HG03520 (cell line): ENCODE data around the gene SASH3.
A peak's percentile ranks its signal among the peaks of the same experiment; 100 is the strongest.

ENCODE experiments used
- ATAC-seq: cut with Tn5 transposase; IDR thresholded peaks from one replicate; pipeline ENCODE4 v1.9.1; 2021; ENCODE audit warnings: mild to moderate bottlenecking, moderate library complexity; ENCODE audit not compliant: unreplicated experiment

SASH3 gene

GRCh38 chrX:129802863-129803262 lies 23.1 kb downstream of the SASH3 start:
- ATAC-seq, result no peak

GRCh38 chrX:129804806-129805205 lies 25.1 kb downstream of the SASH3 start:
- ATAC-seq, result no peak

GRCh38 chrX:129808158-129808828 lies 28.5 kb downstream of the SASH3 start:
- ATAC-seq, result no peak

- no peak for ATAC-seq
Observed at GRCh38 chrX:129808829-129809796, 29.4 kb downstream of the SASH3 start.

GRCh38 chrX:129813662-129814368 lies 34.1 kb downstream of the SASH3 start:
- no peak for ATAC-seq

- ATAC-seq, result no peak
Observed at GRCh38 chrX:129818123-129818522, 38.4 kb downstream of the SASH3 start.

- ATAC-seq, result peak; percentile 60
Observed at GRCh38 chrX:129823115-129823514, 43.4 kb downstream of the SASH3 start.

GRCh38 chrX:129823522-129823921 lies 43.8 kb downstream of the SASH3 start:
- ATAC-seq, result no peak

- no peak for ATAC-seq
Observed at GRCh38 chrX:129824620-129825019, 44.9 kb downstream of the SASH3 start.

- ATAC-seq, result no peak
Observed at GRCh38 chrX:129825746-129826505, 46.2 kb downstream of the SASH3 start.

- no peak for ATAC-seq
Observed at GRCh38 chrX:129830494-129830893, 50.7 kb downstream of the SASH3 start.

GRCh38 chrX:129831091-129831885 lies 51.5 kb downstream of the SASH3 start:
- ATAC-seq, result no peak

- no peak for ATAC-seq
Observed at GRCh38 chrX:129833153-129833990, 53.6 kb downstream of the SASH3 start.

- no peak for ATAC-seq
Observed at GRCh38 chrX:129836827-129837226, 57.1 kb downstream of the SASH3 start.

GRCh38 chrX:129840344-129840743 lies 60.6 kb downstream of the SASH3 start:
- no peak for ATAC-seq

- ATAC-seq, result no peak
Observed at GRCh38 chrX:129842510-129843208, 62.9 kb downstream of the SASH3 start.

- ATAC-seq, result no peak
Observed at GRCh38 chrX:129843209-129843458, 63.4 kb downstream of the SASH3 start.

- ATAC-seq, result peak; percentile 97
Observed at GRCh38 chrX:129843459-129844306, 63.9 kb downstream of the SASH3 start, which contains the start of gene ZDHHC9. Gene ZDHHC9, minus strand, starts transcription at chrX:129843886. Its CDS starts 1,941 bp downstream, at chrX:129841945.
